ENCODE data around the gene BSND. TPM values are rescaled to one million over a fixed set of nuclear protein-coding genes. Genes with fewer than 3 reads are reported as not detected.

BSND gene
- total RNA-seq, 1 experiment from 2014 or later: 0.17 TPM

GRCh38 chr1:54985556-54985955 is 13.2 kb upstream of the BSND start:
- Histone ChIP-seq H3K4ac (ENCODE audit: low read depth, low read length) (no peak overlapping the region), H3K56ac (ENCODE audit: insufficient read length, low read depth, low read length) (no peak overlapping the region), H3K14ac (ENCODE audit: insufficient read depth, low read length) (no peak overlapping the region), H3K79me2 (ENCODE audit: insufficient read depth, low read length) (no peaks in the 10 kb centered on the region), H3K79me1 (ENCODE audit: insufficient read depth, low read depth, low read length, poor library complexity, severe bottlenecking) (no peaks in the 10 kb centered on the region), H3K9ac (ENCODE audit: extremely low read depth, insufficient read length, low read length) (no peak overlapping the region), H3K27me3 (ENCODE audit: insufficient read depth, low read length) (no peaks in the 10 kb centered on the region; the same call in 1 of the 2 replicates), H3K27ac (ENCODE audit: insufficient read length, low read depth, low read length) (no peak overlapping the region), H2AFZ (ENCODE audit: low read length) (no peak overlapping the region), H4K20me1 (ENCODE audit: control insufficient read depth, insufficient read depth, insufficient read length) (no peaks in the 10 kb centered on the region), H3K4me1 (ENCODE audit: insufficient read depth, low read length) (peaks cover 6% of the 10 kb centered on the region; the same call in 1 of the 2 replicates), H3K4me2 (ENCODE audit: insufficient read depth, insufficient read length, low read length) (no peak overlapping the region), H3K23me2 (ENCODE audit: insufficient read length, low read depth, low read length, poor library complexity, severe bottlenecking) (peaks cover 6% of the 10 kb centered on the region), H2BK15ac (ENCODE audit: low read depth, low read length) (no peak overlapping the region), H4K91ac (ENCODE audit: insufficient read length, low read depth, low read length) (no peak overlapping the region), H2AK5ac (ENCODE audit: insufficient read length, low read length) (no peak overlapping the region), H3K23ac (ENCODE audit: insufficient read length, low read depth, low read length) (no peak overlapping the region), H2BK12ac (ENCODE audit: insufficient read length, low read depth, low read length) (no peak overlapping the region), H4K8ac (replicated peaks; ENCODE audit: insufficient read length, low read depth, low read length) (no peak overlapping the region), H3T11ph (ENCODE audit: low read length) (no peak overlapping the region), H3K18ac (ENCODE audit: insufficient read length, low read depth, low read length) (no peak overlapping the region), H2BK5ac (ENCODE audit: insufficient read length, low read length) (no peak overlapping the region), H2BK20ac (ENCODE audit: low read depth, low read length, poor library complexity, severe bottlenecking) (no peak overlapping the region), H2BK120ac (ENCODE audit: low read depth, low read length, poor library complexity, severe bottlenecking) (no peak overlapping the region), H4K5ac (ENCODE audit: insufficient read length, low read depth, low read length) (no peak overlapping the region), H3K9me3 (ENCODE audit: control insufficient read depth, low read depth, low read length) (no peaks in the 10 kb centered on the region)
- no peak for TF ChIP-seq CTCF (conservative IDR thresholded peaks at IDR 0.05)
- Mint-ChIP-seq H3K27ac (no peak overlapping the region), H3K9me3 (no peaks in the 10 kb centered on the region), H3K27me3 (ENCODE audit: low read depth) (peaks cover 15% of the 10 kb centered on the region), H3K36me3 (ENCODE audit: insufficient read depth in 1 of 3, low read depth in 3 of 3) (no peaks in the 10 kb centered on the region; a peak in 1 of 7 replicates), H3K4me1 (peaks cover 16 to 20% of the 10 kb centered on the region in 2 experiments), H3K4me3 (no peak overlapping the region)
- no CpG with 5 or more reads among the region's 5 CpGs for WGBS (ENCODE audit: extremely low coverage, insufficient read length, low lambda C conversion rate)
- DNase-seq: no peak
